Measurements from ENCODE around the gene TBRG4. TPM values are rescaled to one million over a fixed set of nuclear protein-coding genes. Genes with fewer than 3 reads are reported as not detected.

The TBRG4 gene
- total RNA-seq, 4 donors from 2014 or later = 83.4 to 140 (median 105) TPM

DNA sequence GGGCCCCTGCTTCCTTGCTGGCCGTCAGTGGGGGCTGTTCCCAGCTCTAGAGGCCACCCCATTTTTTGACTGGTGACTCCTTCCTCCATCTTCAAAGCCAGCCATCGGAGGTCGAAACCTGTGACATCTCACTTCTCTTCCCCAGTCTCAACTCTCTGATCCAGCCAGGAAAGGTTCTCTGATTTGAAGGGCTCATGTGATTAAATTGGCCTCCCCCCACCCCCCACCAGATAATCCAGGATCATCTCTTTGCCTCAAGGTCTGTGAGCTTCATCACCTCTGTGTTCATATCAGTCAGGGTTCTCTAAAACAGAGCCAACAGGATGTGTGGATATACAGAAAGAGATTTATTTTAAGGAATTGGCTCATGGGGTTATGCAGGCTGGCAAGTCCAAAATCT, 40.5 kb upstream of the TBRG4 start:
- intact Hi-C loops (cut with DNase I; ENCODE audit: low total_unique reads) (loop anchor here (2.0 kb wide), 1 partner anchor 109 kb away; no protein-coding TSS in a partner anchor), in situ Hi-C loops (cut with MboI; ENCODE audit: low pct_ligation_motif_present in 1 of 4, low pct_unique_long_range_greater_than_20kb in 1 of 4, low sequenced_read_pairs in 3 of 4) (loop anchor here in 3 of 4 donors (5.0 to 25.0 kb wide), 3 partner anchors 100 to 710 kb away; partner anchors contain the start of gene CCDC201 (in 2 of the 3))
- peaks cover 9% of the 10 kb centered on the region for H3K27me3 ChIP-seq
- no peaks in the 10 kb centered on the region for H3K9me3 ChIP-seq
- H3K36me3 ChIP-seq = no peaks in the 10 kb centered on the region
- TF ChIP-seq EP300 (IDR thresholded peaks at IDR 0.05; ENCODE audit: low read depth) (no peak), POLR2AphosphoS5 (IDR thresholded peaks at IDR 0.05) (no peak), POLR2A (IDR thresholded peaks at IDR 0.05) (no peak)
- TF ChIP-seq, protein P1, sequence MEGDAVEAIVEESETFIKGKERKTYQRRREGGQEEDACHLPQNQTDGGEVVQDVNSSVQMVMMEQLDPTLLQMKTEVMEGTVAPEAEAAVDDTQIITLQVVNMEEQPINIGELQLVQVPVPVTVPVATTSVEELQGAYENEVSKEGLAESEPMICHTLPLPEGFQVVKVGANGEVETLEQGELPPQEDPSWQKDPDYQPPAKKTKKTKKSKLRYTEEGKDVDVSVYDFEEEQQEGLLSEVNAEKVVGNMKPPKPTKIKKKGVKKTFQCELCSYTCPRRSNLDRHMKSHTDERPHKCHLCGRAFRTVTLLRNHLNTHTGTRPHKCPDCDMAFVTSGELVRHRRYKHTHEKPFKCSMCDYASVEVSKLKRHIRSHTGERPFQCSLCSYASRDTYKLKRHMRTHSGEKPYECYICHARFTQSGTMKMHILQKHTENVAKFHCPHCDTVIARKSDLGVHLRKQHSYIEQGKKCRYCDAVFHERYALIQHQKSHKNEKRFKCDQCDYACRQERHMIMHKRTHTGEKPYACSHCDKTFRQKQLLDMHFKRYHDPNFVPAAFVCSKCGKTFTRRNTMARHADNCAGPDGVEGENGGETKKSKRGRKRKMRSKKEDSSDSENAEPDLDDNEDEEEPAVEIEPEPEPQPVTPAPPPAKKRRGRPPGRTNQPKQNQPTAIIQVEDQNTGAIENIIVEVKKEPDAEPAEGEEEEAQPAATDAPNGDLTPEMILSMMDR (IDR thresholded peaks at IDR 0.05) = no peak
- WGBS, 2 donors (ENCODE audit: low coverage in 1 of 2) = 52% methylated on average over 3 of the region's 3 CpGs; no CpG with 5 or more reads in 1 of the 2 donors
- DNase-seq = no peak
- H3K27ac ChIP-seq = no peak overlapping the region
- no peak overlapping the region for H3K4me3 ChIP-seq
- H3K4me1 ChIP-seq = peaks cover 0 to 7% (median 1%) of the 10 kb centered on the region in 4 donors

DNA sequence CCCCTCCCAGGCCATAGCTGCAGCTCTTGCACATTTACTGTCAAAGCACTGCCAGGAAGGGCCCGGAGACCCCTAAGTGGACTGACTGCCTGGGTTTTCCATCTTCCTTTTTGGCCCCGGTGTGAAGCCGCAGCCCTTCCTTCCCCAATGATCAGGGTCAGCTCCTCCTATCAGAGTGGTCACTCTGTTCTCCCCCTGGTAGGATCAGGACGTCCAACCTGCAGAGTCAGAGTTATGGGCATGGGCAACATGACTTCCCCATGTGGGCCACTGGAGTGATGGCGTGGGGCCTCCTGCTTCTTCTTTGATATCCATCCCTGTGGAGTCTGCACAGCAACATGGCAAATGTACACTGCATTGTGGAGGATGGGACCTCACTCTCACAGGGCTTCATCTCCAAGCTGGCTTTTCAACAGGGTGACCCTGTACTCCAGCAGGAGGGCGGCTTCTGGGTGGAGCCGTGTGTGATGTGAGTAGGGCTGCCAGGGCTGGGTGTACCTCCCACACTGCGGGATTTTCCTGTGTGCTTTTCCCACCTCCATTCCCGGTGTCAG, 39.7 kb upstream of the TBRG4 start:
- in situ Hi-C loops (cut with MboI; ENCODE audit: low pct_ligation_motif_present in 1 of 4, low pct_unique_long_range_greater_than_20kb in 1 of 4, low sequenced_read_pairs in 3 of 4) = loop anchor here in 3 of 4 donors (5.0 to 25.0 kb wide), 3 partner anchors 101 to 711 kb away; partner anchors contain the start of gene CCDC201 (in 2 of the 3)
- Histone ChIP-seq H3K4me3 (no peak overlapping the region), H3K27me3 (peaks cover 9% of the 10 kb centered on the region), H3K27ac (no peak overlapping the region), H3K9me3 (no peaks in the 10 kb centered on the region), H3K4me1 (peaks cover 0 to 7% (median 1%) of the 10 kb centered on the region in 4 donors), H3K36me3 (no peaks in the 10 kb centered on the region)
- intact Hi-C loops (cut with DNase I; ENCODE audit: low total_unique reads) = loop anchor here (2.0 kb wide), 1 partner anchor 110 kb away; no protein-coding TSS in a partner anchor
- TF ChIP-seq POLR2AphosphoS5 (IDR thresholded peaks at IDR 0.05) (no peak), POLR2A (IDR thresholded peaks at IDR 0.05) (no peak), EP300 (IDR thresholded peaks at IDR 0.05; ENCODE audit: low read depth) (no peak)
- TF ChIP-seq, protein P1 (IDR thresholded peaks at IDR 0.05) = no peak
- 67% methylated on average over 9 of the region's 9 CpGs; no CpG with 5 or more reads in 1 of the 2 donors for WGBS, 2 donors (ENCODE audit: low coverage in 1 of 2)
- DNase-seq = no peak

DNA sequence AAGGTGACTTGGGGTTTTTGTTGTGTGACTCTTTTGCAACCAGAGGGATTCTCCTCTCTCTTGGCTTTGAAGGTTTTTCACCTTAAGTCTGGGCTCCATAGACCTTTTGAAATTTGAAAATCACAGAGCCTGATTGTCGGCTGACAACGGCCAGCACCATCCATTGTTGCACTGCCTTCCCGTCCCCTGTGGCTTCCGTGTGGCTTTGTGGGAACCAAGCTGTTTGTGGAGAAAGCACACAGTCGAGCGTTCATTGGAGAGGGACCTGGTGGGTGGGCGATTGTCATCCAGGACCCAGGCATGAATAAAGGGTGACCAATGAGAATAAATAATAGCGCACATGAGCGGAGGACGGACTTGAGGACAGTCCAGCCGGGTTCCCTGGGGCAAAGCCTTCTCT, 38.7 kb upstream of the TBRG4 start:
- intact Hi-C loops (cut with DNase I; ENCODE audit: low total_unique reads) = loop anchor here (2.0 kb wide), 1 partner anchor 111 kb away; no protein-coding TSS in a partner anchor
- Histone ChIP-seq H3K9me3 (no peaks in the 10 kb centered on the region), H3K27ac (no peak overlapping the region), H3K27me3 (peaks cover 9% of the 10 kb centered on the region), H3K4me3 (no peak overlapping the region), H3K4me1 (peaks cover 0 to 7% (median 1%) of the 10 kb centered on the region in 4 donors), H3K36me3 (no peaks in the 10 kb centered on the region)
- 87 to 93% methylated on average over 6 to 11 of the region's 11 CpGs for WGBS, 2 donors (ENCODE audit: low coverage in 1 of 2)
- in situ Hi-C loops (cut with MboI; ENCODE audit: low pct_ligation_motif_present in 1 of 4, low pct_unique_long_range_greater_than_20kb in 1 of 4, low sequenced_read_pairs in 3 of 4) = loop anchor here in 3 of 4 donors (5.0 to 25.0 kb wide), 3 partner anchors 102 to 712 kb away; partner anchors contain the start of gene CCDC201 (in 2 of the 3)
- no peak for DNase-seq
- no peak for TF ChIP-seq POLR2A (IDR thresholded peaks at IDR 0.05)
- TF ChIP-seq, protein P1 (IDR thresholded peaks at IDR 0.05) = no peak
- no peak for TF ChIP-seq EP300 (IDR thresholded peaks at IDR 0.05; ENCODE audit: low read depth)
- no peak for TF ChIP-seq POLR2AphosphoS5 (IDR thresholded peaks at IDR 0.05)

DNA sequence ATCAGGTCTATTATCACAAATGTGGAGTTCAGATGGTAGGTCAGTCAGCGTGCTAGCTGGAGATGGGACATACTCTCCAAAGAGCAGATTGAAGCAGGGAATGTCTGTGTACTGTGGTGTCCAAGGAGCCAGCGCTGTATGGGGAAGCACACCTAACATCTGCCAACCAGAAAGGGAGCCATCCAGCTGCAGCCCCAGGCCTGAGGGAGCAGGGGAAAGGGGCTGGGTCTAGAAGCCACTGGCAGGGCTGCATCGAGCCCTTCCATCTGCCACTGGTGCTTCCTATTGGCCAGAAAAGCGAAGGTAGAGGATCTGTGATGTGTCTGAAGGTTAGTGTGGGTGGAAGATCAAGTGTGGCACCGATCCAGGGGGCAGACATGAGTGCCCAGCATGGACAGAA, 38.1 kb upstream of the TBRG4 start:
- in situ Hi-C loops (cut with MboI; ENCODE audit: low pct_ligation_motif_present in 1 of 4, low pct_unique_long_range_greater_than_20kb in 1 of 4, low sequenced_read_pairs in 3 of 4) (loop anchor here (5.0 to 25.0 kb wide), 4 partner anchors 103 to 713 kb away; partner anchors contain the start of gene CCDC201 (in 2 of the 4)), intact Hi-C loops (cut with DNase I; ENCODE audit: low total_unique reads) (loop anchor here (2.0 kb wide), 1 partner anchor 111 kb away; no protein-coding TSS in a partner anchor)
- no peak overlapping the region for H3K4me3 ChIP-seq
- no peak for TF ChIP-seq EP300 (IDR thresholded peaks at IDR 0.05; ENCODE audit: low read depth)
- TF ChIP-seq POLR2A (IDR thresholded peaks at IDR 0.05) = no peak
- TF ChIP-seq, protein P1 (IDR thresholded peaks at IDR 0.05) = no peak
- no peak for TF ChIP-seq POLR2AphosphoS5 (IDR thresholded peaks at IDR 0.05)
- H3K4me1 ChIP-seq = peaks cover 0 to 7% (median 1%) of the 10 kb centered on the region in 4 donors
- peaks cover 9% of the 10 kb centered on the region for H3K27me3 ChIP-seq
- no peak overlapping the region for H3K27ac ChIP-seq
- no peaks in the 10 kb centered on the region for H3K36me3 ChIP-seq
- 78% methylated on average over 5 of the region's 5 CpGs; no CpG with 5 or more reads in 1 of the 2 donors for WGBS, 2 donors (ENCODE audit: low coverage in 1 of 2)
- no peaks in the 10 kb centered on the region for H3K9me3 ChIP-seq
- DNase-seq = no peak
